Activated CD4-positive, alpha-beta T cell treated with anti-CD3 and anti-CD28 coated beads, Interleukin-2, amount 10 ng/mL, durations not matched to agents 24 days and 14 days (primary cell): Measurements from ENCODE around the gene NKIRAS2. TPM values are rescaled to one million over a fixed set of nuclear protein-coding genes. Genes with fewer than 3 reads are reported as not detected.

Source experiments
- DNase-seq: peaks from one replicate; pipeline ENCODE4 v3.0.0; 2022
- H3K27ac Mint-ChIP-seq: one replicate; pipeline ENCODE4 v1.8.0; 2022; ENCODE audit warnings: mild to moderate bottlenecking, mixed read lengths
- H3K27me3 Mint-ChIP-seq: one replicate; pipeline ENCODE4 v1.8.0; 2022; ENCODE audit warnings: mixed read lengths
- H3K36me3 Mint-ChIP-seq: one replicate; pipeline ENCODE4 v1.8.0; 2022; ENCODE audit warnings: low read depth, mild to moderate bottlenecking, mixed read lengths
- H3K4me1 Mint-ChIP-seq: one replicate; pipeline ENCODE4 v1.8.0; 2021; ENCODE audit warnings: mixed read lengths
- H3K4me3 Mint-ChIP-seq: one replicate; pipeline ENCODE4 v1.8.0; 2022; ENCODE audit warnings: mild to moderate bottlenecking, moderate library complexity, mixed read lengths
- H3K9me3 Mint-ChIP-seq: one replicate; pipeline ENCODE4 v1.8.0; 2021; ENCODE audit warnings: mixed read lengths
- intact Hi-C: fragments of 100-400 bp; cut with micrococcal nuclease; formaldehyde crosslinking; loops from one replicate; pipeline ENCODE4 v1.15.1; 2023
- total RNA-seq: library from RNA; stranded (reverse); gene quantifications from 2 replicates; pipeline ENCODE4 v1.2.3, GENCODE V29; 2022

The NKIRAS2 gene
- total RNA-seq, 1 donor from 2014 or later, result 30.3 TPM

DNA sequence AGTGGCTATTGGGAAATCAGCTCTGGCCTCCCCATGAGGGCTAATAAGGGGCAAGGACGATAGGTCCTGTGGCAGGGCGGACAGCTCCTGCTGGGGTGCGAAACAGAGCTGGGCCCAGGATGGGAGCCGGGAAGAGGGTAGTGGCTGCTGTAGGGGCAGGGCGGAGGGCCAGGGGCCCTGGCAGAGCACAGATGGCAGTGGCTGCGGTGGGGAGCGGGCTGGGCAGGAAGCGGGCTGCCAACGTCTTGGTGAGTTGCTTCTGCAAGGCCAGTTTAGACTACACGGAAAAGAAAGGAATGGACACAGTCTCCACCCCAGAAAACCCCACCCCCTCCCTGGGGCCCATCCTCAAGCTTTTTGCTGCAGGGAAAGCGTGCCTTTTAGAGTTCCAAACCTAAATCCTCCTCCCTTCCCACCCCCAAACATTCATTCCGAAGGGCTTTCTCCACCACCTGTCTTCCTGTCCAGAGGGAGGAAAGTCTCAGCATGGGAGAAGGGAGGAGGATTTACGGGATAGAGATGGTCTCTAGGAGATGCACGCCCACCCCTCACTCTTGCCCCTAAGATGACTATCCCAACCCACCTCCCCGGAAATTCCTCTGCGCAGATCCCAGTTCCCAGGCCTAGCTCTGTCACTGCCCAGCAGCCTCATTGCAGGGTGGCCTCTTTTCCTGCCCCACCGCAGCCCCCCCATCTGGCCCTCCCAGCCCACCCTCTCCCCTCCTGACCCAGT, 7.1 kb downstream of the NKIRAS2 start:
- Mint-ChIP-seq H3K36me3 (peaks cover 18% of the 10 kb centered on the region), H3K27me3 (no peaks in the 10 kb centered on the region), H3K4me1 (peaks cover 11% of the 10 kb centered on the region), H3K9me3 (no peaks in the 10 kb centered on the region), H3K27ac (no peak overlapping the region), H3K4me3 (no peak overlapping the region)
- intact Hi-C loops, result loop anchor here (5.0 kb wide), 2 partner anchors 35 to 70 kb away; partner anchors contain the start of gene ZNF385C
- no peak for DNase-seq

- intact Hi-C loops, result loop anchor here (5.0 kb wide), 2 partner anchors 35 to 70 kb away; partner anchors contain the start of gene ZNF385C
- Mint-ChIP-seq H3K9me3 (no peaks in the 10 kb centered on the region), H3K4me1 (peaks cover 7% of the 10 kb centered on the region), H3K27me3 (no peaks in the 10 kb centered on the region), H3K27ac (no peak overlapping the region), H3K4me3 (no peak overlapping the region), H3K36me3 (peaks cover 13% of the 10 kb centered on the region)
- DNase-seq, result no peak
These were observed 7.7 kb downstream of the NKIRAS2 start for GRCh38 chr17:42027590-42027889.

- DNase-seq, result no peak
- Mint-ChIP-seq H3K27me3 (no peaks in the 10 kb centered on the region), H3K4me1 (peaks cover 7% of the 10 kb centered on the region), H3K27ac (no peak overlapping the region), H3K9me3 (no peaks in the 10 kb centered on the region), H3K36me3 (peaks cover 13% of the 10 kb centered on the region), H3K4me3 (no peak overlapping the region)
- intact Hi-C loops, result loop anchor here (5.0 kb wide), 2 partner anchors 34 to 69 kb away; partner anchors contain the start of gene ZNF385C
These were observed 8.3 kb downstream of the NKIRAS2 start for GRCh38 chr17:42027961-42028790.

GRCh38 chr17:42028791-42029127, 8.9 kb downstream of the NKIRAS2 start:
- Mint-ChIP-seq H3K27ac (no peak overlapping the region), H3K27me3 (no peaks in the 10 kb centered on the region), H3K4me1 (peaks cover 8% of the 10 kb centered on the region), H3K4me3 (no peak overlapping the region), H3K36me3 (peaks cover 10% of the 10 kb centered on the region), H3K9me3 (no peaks in the 10 kb centered on the region)
- no peak for DNase-seq
- intact Hi-C loops, result loop anchor here (5.0 kb wide), 2 partner anchors 34 to 69 kb away; partner anchors contain the start of gene ZNF385C

GRCh38 chr17:42031584-42031983, 11.7 kb downstream of the NKIRAS2 start:
- Mint-ChIP-seq H3K27me3 (no peaks in the 10 kb centered on the region), H3K9me3 (no peaks in the 10 kb centered on the region), H3K36me3 (no peaks in the 10 kb centered on the region)

GRCh38 chr17:42034059-42034458, 14.2 kb downstream of the NKIRAS2 start:
- Mint-ChIP-seq H3K4me3 (no peak overlapping the region), H3K9me3 (no peaks in the 10 kb centered on the region)

More at GRCh38 chr17:42031584-42031983, 11.7 kb downstream of the NKIRAS2 start:
- Mint-ChIP-seq H3K4me1 (peaks cover 7% of the 10 kb centered on the region), H3K4me3 (no peak overlapping the region), H3K27ac (no peak overlapping the region)
- DNase-seq, result no peak
- intact Hi-C loops, result no loop called here

GRCh38 chr17:42038221-42038973, 18.5 kb downstream of the NKIRAS2 start:
- H3K4me3 Mint-ChIP-seq, result no peak overlapping the region
- no peak for DNase-seq
- H3K27ac Mint-ChIP-seq, result no peak overlapping the region
- peaks cover 5% of the 10 kb centered on the region for H3K27me3 Mint-ChIP-seq
- intact Hi-C loops, result no loop called here
- H3K36me3 Mint-ChIP-seq, result no peaks in the 10 kb centered on the region
- H3K4me1 Mint-ChIP-seq, result peaks cover 10% of the 10 kb centered on the region
- no peaks in the 10 kb centered on the region for H3K9me3 Mint-ChIP-seq

More at GRCh38 chr17:42034059-42034458, 14.2 kb downstream of the NKIRAS2 start:
- peaks cover 10% of the 10 kb centered on the region for H3K4me1 Mint-ChIP-seq
- intact Hi-C loops, result no loop called here
- peak; percentile 70 for DNase-seq
- H3K36me3 Mint-ChIP-seq, result no peaks in the 10 kb centered on the region
- H3K27me3 Mint-ChIP-seq, result peaks cover 1% of the 10 kb centered on the region
- no peak overlapping the region for H3K27ac Mint-ChIP-seq

DNA sequence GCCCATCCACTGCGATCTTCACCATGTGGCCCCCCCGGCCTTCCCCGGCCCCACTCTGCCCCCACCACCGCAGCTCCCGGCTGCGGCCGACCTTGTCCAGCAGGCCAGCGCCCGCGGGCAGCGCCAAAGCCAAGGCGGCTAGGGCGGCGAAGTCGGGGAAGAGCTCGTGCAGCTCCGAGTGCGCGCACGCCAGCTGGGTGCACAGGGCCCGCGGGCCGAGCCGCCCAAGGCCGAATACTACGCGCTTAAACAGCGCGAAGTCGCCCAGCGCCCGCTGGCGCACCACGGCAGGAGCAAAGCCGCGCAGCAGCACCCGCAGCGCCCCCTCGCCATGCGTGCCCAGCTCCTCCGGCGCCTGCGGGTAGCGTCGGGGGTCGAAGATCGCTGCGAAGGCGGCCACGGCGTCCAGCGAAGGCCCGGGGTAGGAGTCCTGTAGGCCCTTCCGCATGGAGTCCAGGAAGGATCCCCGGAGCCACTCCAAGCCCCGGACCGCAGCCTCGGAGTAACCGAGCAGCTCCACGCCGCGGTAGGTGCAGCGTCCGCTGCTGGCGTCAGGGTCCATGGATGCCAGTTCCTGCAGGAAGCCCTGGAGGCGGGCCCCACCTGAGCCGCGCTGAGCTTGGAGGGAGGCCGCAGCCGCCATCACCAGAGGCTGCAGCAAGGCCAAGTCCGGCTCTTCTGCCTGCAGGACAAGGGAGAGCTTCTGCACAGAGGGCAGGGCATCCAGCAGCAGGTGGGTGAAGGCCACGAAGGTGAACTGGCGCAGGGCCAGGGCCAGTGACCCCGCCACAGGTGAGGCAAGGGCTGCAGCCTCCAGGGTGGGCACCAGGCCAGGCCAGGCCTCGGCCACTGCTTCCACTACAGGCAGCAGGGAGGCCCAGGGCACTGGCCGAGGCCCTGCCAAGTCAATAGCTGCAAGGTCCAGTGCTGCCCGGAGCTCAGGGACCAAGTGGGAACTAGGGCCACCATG, 20.2 kb downstream of the NKIRAS2 start:
- Mint-ChIP-seq H3K4me3 (no peak overlapping the region), H3K4me1 (peaks cover 2% of the 10 kb centered on the region), H3K27ac (no peak overlapping the region), H3K9me3 (no peaks in the 10 kb centered on the region), H3K27me3 (peaks cover 5% of the 10 kb centered on the region), H3K36me3 (no peaks in the 10 kb centered on the region)
- intact Hi-C loops, result no loop called here
- no peak for DNase-seq

DNA sequence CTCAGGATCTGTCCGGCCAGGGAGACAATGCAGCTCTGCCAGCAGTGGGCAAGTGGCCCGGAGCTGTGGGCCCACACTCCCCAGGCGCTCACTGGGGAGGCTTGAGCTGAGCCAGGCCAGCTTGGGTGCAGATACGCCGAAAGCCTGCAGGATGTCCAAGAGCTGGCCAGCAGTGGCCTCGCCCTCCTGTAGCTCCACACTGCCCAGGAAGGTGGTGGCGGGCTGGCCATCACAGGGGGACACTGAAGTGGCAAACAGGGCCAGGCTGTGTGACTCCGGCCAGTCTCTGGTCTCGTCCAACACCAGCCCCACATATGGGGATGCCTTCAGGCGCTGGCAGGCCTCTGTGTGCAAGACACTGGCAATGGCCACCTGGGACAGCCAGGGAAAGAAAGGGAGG, 20.9 kb downstream of the NKIRAS2 start:
- no peaks in the 10 kb centered on the region for H3K36me3 Mint-ChIP-seq
- H3K4me1 Mint-ChIP-seq, result peaks cover 2% of the 10 kb centered on the region
- intact Hi-C loops, result no loop called here
- H3K27ac Mint-ChIP-seq, result no peak overlapping the region
- peaks cover 5% of the 10 kb centered on the region for H3K27me3 Mint-ChIP-seq
- no peak overlapping the region for H3K4me3 Mint-ChIP-seq
- DNase-seq, result no peak
- no peaks in the 10 kb centered on the region for H3K9me3 Mint-ChIP-seq

- H3K36me3 Mint-ChIP-seq, result no peaks in the 10 kb centered on the region
- H3K4me3 Mint-ChIP-seq, result no peak overlapping the region
- no peak for DNase-seq
- no peaks in the 10 kb centered on the region for H3K9me3 Mint-ChIP-seq
- H3K4me1 Mint-ChIP-seq, result peaks cover 2% of the 10 kb centered on the region
- intact Hi-C loops, result no loop called here
- peaks cover 5% of the 10 kb centered on the region for H3K27me3 Mint-ChIP-seq
- no peak overlapping the region for H3K27ac Mint-ChIP-seq
These were observed 21.7 kb downstream of the NKIRAS2 start for GRCh38 chr17:42041619-42042018.

GRCh38 chr17:42042598-42043319, 22.9 kb downstream of the NKIRAS2 start:
- no peak overlapping the region for H3K27ac Mint-ChIP-seq
- peaks cover 2% of the 10 kb centered on the region for H3K4me1 Mint-ChIP-seq
- no peak overlapping the region for H3K4me3 Mint-ChIP-seq
- no peaks in the 10 kb centered on the region for H3K36me3 Mint-ChIP-seq
- peaks cover 5% of the 10 kb centered on the region for H3K27me3 Mint-ChIP-seq
- H3K9me3 Mint-ChIP-seq, result no peaks in the 10 kb centered on the region
- DNase-seq, result no peak
- intact Hi-C loops, result no loop called here

GRCh38 chr17:42045719-42046118, 25.8 kb downstream of the NKIRAS2 start:
- intact Hi-C loops, result no loop called here
- Mint-ChIP-seq H3K9me3 (no peaks in the 10 kb centered on the region), H3K4me3 (no peak overlapping the region), H3K4me1 (no peaks in the 10 kb centered on the region), H3K27me3 (peaks cover 23% of the 10 kb centered on the region), H3K27ac (no peak overlapping the region), H3K36me3 (no peaks in the 10 kb centered on the region)
- no peak for DNase-seq
